ENCODE measurements around the gene TGFBR3.

The TGFBR3 gene

GRCh38 chr1:91708691-91709090 is 177.3 kb downstream of the TGFBR3 start:
- no peak for DNase-seq (ENCODE audit: low read depth)

GRCh38 chr1:91707890-91708218 is 178.1 kb downstream of the TGFBR3 start:
- no peak for DNase-seq (ENCODE audit: low read depth)

GRCh38 chr1:91707114-91707889 is 178.6 kb downstream of the TGFBR3 start:
- no peak for DNase-seq (ENCODE audit: low read depth)

- no peak for DNase-seq (ENCODE audit: low read depth)
Measured at GRCh38 chr1:91706140-91706957, 179.6 kb downstream of the TGFBR3 start.

- no peak for DNase-seq (ENCODE audit: low read depth)
Measured at GRCh38 chr1:91704746-91705145, 181.2 kb downstream of the TGFBR3 start.

GRCh38 chr1:91703095-91703494 is 182.9 kb downstream of the TGFBR3 start:
- no peak for DNase-seq (ENCODE audit: low read depth)

- no peak for DNase-seq (ENCODE audit: low read depth)
Measured at GRCh38 chr1:91701472-91701869, 184.5 kb downstream of the TGFBR3 start.

- no peak for DNase-seq (ENCODE audit: low read depth)
Measured at GRCh38 chr1:91700771-91701471, 185.0 kb downstream of the TGFBR3 start.

GRCh38 chr1:91700332-91700731 is 185.6 kb downstream of the TGFBR3 start:
- no peak for DNase-seq (ENCODE audit: low read depth)

- no peak for DNase-seq (ENCODE audit: low read depth)
Measured at GRCh38 chr1:91699339-91699974, 186.5 kb downstream of the TGFBR3 start.

GRCh38 chr1:91697861-91698260 is 188.1 kb downstream of the TGFBR3 start:
- no peak for DNase-seq (ENCODE audit: low read depth)

GRCh38 chr1:91697416-91697815 is 188.5 kb downstream of the TGFBR3 start:
- peak; percentile 14 for DNase-seq (ENCODE audit: low read depth)

GRCh38 chr1:91696321-91696720 is 189.6 kb downstream of the TGFBR3 start:
- no peak for DNase-seq (ENCODE audit: low read depth)

- DNase-seq (ENCODE audit: low read depth): no peak
Measured at GRCh38 chr1:91693557-91693956, 192.4 kb downstream of the TGFBR3 start.

- DNase-seq (ENCODE audit: low read depth): no peak
Measured at GRCh38 chr1:91691525-91691924, 194.4 kb downstream of the TGFBR3 start.

- DNase-seq (ENCODE audit: low read depth): no peak
Measured at GRCh38 chr1:91689641-91690481, 196.1 kb downstream of the TGFBR3 start.

- no peak for DNase-seq (ENCODE audit: low read depth)
Measured at GRCh38 chr1:91687452-91687851, 198.5 kb downstream of the TGFBR3 start.

GRCh38 chr1:91685994-91686393 is 200.0 kb downstream of the TGFBR3 start:
- DNase-seq (ENCODE audit: low read depth): no peak

GRCh38 chr1:91684481-91685196 is 201.3 kb downstream of the TGFBR3 start:
- no peak for DNase-seq (ENCODE audit: low read depth)

- DNase-seq (ENCODE audit: low read depth): no peak
Measured at GRCh38 chr1:91683598-91683951, 202.4 kb downstream of the TGFBR3 start.
